GM23338 (cell line): ENCODE results near the gene KMT2C. TPM values are rescaled to one million over a fixed set of nuclear protein-coding genes. Genes with fewer than 3 reads are reported as not detected.

Experiments used
- ATAC-seq: fragments of 200-7000 bp; cut with Tn5 transposase; 3 replicates; pipeline ENCODE4 v1.9.1; 2020
- DNase-seq: peaks from one replicate; pipeline ENCODE4 v3.0.0-alpha.2; 2015; ENCODE audit warnings: low spot score
- H2AFZ ChIP-seq: fragments of 200-600 bp; sonication (generic); 2 replicates; pipeline ENCODE4 v1.8.0; 2016; ENCODE audit warnings: antibody characterized with exemption, mild to moderate bottlenecking, moderate library complexity
- H3F3A ChIP-seq: fragments of 200-600 bp; sonication (generic); replicated peaks from 2 replicates; pipeline ENCODE4 v1.8.0; 2017; ENCODE audit warnings: antibody characterized with exemption, mixed run types, low read depth
- H3K27ac ChIP-seq: fragments of 200-600 bp; sonication (generic); 2 replicates; pipeline ENCODE4 v1.6.1; 2016; ENCODE audit warnings: low read depth
- H3K27me3 ChIP-seq: fragments of 200-600 bp; sonication (generic); 2 replicates; pipeline ENCODE4 v1.8.0; 2016; ENCODE audit warnings: mild to moderate bottlenecking, mixed run types, moderate library complexity; ENCODE audit not compliant: insufficient read depth
- H3K36me3 ChIP-seq: fragments of 200-600 bp; sonication (generic); 2 replicates; pipeline ENCODE4 v1.8.0; 2016; ENCODE audit warnings: mild to moderate bottlenecking; ENCODE audit not compliant: insufficient read depth
- H3K4me1 ChIP-seq: fragments of 200-600 bp; sonication (generic); 2 replicates; pipeline ENCODE4 v1.8.0; 2016; ENCODE audit warnings: mild to moderate bottlenecking, moderate library complexity; ENCODE audit not compliant: insufficient read depth
- H3K4me2 ChIP-seq: fragments of 200-600 bp; sonication (generic); 2 replicates; pipeline ENCODE4 v1.7.1; 2017; ENCODE audit warnings: mixed run types
- H3K4me3 ChIP-seq: fragments of 200-600 bp; sonication (generic); 2 replicates; pipeline ENCODE4 v1.6.1; 2016; ENCODE audit warnings: mixed run types
- H3K79me2 ChIP-seq: fragments of 200-600 bp; sonication (generic); replicated peaks from 2 replicates; pipeline ENCODE4 v1.8.0; 2017; ENCODE audit warnings: mild to moderate bottlenecking; ENCODE audit not compliant: insufficient read depth
- H3K9me2 ChIP-seq: fragments of 200-600 bp; sonication (generic); 2 replicates; pipeline ENCODE4 v1.8.0; 2017; ENCODE audit not compliant: insufficient read depth
- H4K20me1 ChIP-seq: fragments of 200-600 bp; sonication (generic); replicated peaks from 2 replicates; pipeline ENCODE4 v1.8.0; 2017; ENCODE audit warnings: mild to moderate bottlenecking; ENCODE audit not compliant: insufficient read depth
- H3K27ac Mint-ChIP-seq: 2 replicates; pipeline ENCODE4 v1.8.0; 2020; ENCODE audit warnings: inconsistent platforms, mild to moderate bottlenecking, moderate library complexity, mixed read lengths
- H3K27me3 Mint-ChIP-seq: 3 replicates; pipeline ENCODE4 v1.8.0; 2022; ENCODE audit warnings: low read depth, mild to moderate bottlenecking, moderate library complexity, mixed read lengths, inconsistent platforms; ENCODE audit not compliant: insufficient read depth, poor library complexity
- H3K36me3 Mint-ChIP-seq: 3 replicates; pipeline ENCODE4 v1.8.0; 2021; ENCODE audit warnings: low read depth, mild to moderate bottlenecking, inconsistent platforms, moderate library complexity, mixed read lengths
- H3K4me1 Mint-ChIP-seq: 3 replicates; pipeline ENCODE4 v1.8.0; 2020; ENCODE audit warnings: mild to moderate bottlenecking, inconsistent platforms, mixed read lengths
- H3K4me3 Mint-ChIP-seq: 3 replicates; pipeline ENCODE4 v1.8.0; 2021; ENCODE audit warnings: moderate library complexity, mild to moderate bottlenecking, inconsistent platforms, mixed read lengths
- H3K9me3 Mint-ChIP-seq: 3 replicates; pipeline ENCODE4 v1.8.0; 2020; ENCODE audit warnings: moderate library complexity, mild to moderate bottlenecking, inconsistent platforms, mixed read lengths
- CREB1 ChIP-seq: fragments of 250-450 bp; sonication (Bioruptor Pico); IDR thresholded peaks from 2 replicates; pipeline ENCODE4 v1.5.0; 2020; ENCODE audit warnings: low read depth, mild to moderate bottlenecking, moderate library complexity
- EZH2phosphoT487 ChIP-seq: fragments of 200-600 bp; sonication (generic); IDR thresholded peaks from one replicate; pipeline ENCODE4 v1.8.1; 2018; ENCODE audit warnings: antibody characterized with exemption; ENCODE audit not compliant: unreplicated experiment
- NANOG ChIP-seq: IDR thresholded peaks from 2 replicates; pipeline ENCODE4 v1.6.1; 2016; ENCODE audit warnings: antibody characterized with exemption, borderline replicate concordance
- POLR2AphosphoS5 ChIP-seq: IDR thresholded peaks from 2 replicates; pipeline ENCODE4 v1.6.1; 2016; ENCODE audit warnings: antibody characterized with exemption, low read depth
- STAT1 ChIP-seq: IDR thresholded peaks from one replicate; pipeline ENCODE4 v1.6.1; 2016; ENCODE audit warnings: antibody characterized with exemption; ENCODE audit not compliant: unreplicated experiment
- ZNF114 ChIP-seq: fragments of 250-450 bp; sonication (Bioruptor Pico); IDR thresholded peaks from 2 replicates; pipeline ENCODE4 v1.5.0; 2020; ENCODE audit warnings: mild to moderate bottlenecking, moderate library complexity
- ZNF331 ChIP-seq: fragments of 250-450 bp; sonication (Bioruptor Pico); IDR thresholded peaks from 2 replicates; pipeline ENCODE4 v1.5.0; 2020; ENCODE audit warnings: low read depth, mild to moderate bottlenecking, moderate library complexity
- ZNF462 ChIP-seq: fragments of 250-450 bp; sonication (Bioruptor Pico); IDR thresholded peaks from 2 replicates; pipeline ENCODE4 v1.5.0; 2020; ENCODE audit warnings: mild to moderate bottlenecking, moderate library complexity
- polyA plus RNA-seq: library from polyadenylated mRNA; unstranded; fragments of >200 nt; fragmentation: Nextera tagmentation; extraction: Ambion mirVana; gene quantifications from 2 replicates; pipeline ENCODE4 v1.2.1, GENCODE V29; 2016
- total RNA-seq: library from RNA; depleted of rRNA; stranded (reverse); fragments of >200 nt; shearing (Covaris generic); gene quantifications from 2 replicates; pipeline ENCODE4 v1.2.3, GENCODE V29; 2014

Gene KMT2C
- total and polyA plus RNA-seq, 2 experiments from 2014 or later, result 11.4 to 39.0 TPM

GRCh38 chr7:152464312-152465118 is 28.7 kb upstream of the KMT2C start:
- Mint-ChIP-seq H3K27ac (peak overlapping the region; percentile 45; the same call in 1 of the 2 replicates), H3K9me3 (peaks cover 5% of the 10 kb centered on the region; the same call in 2 of the 3 replicates), H3K4me1 (peaks cover 18% of the 10 kb centered on the region), H3K27me3 (peaks cover 7% of the 10 kb centered on the region), H3K4me3 (peak overlapping the region; percentile 85), H3K36me3 (peaks cover under 1% of the 10 kb centered on the region; the same call in 1 of the 3 replicates)
- Histone ChIP-seq H3K27me3 (peaks cover 5% of the 10 kb centered on the region; the same call in 1 of the 2 replicates), H3F3A (peaks cover 15% of the 10 kb centered on the region; the same call in 1 of the 2 replicates), H3K27ac (no peak overlapping the region), H4K20me1 (no peaks in the 10 kb centered on the region), H3K4me1 (peaks cover 9% of the 10 kb centered on the region), H3K79me2 (no peaks in the 10 kb centered on the region), H3K4me2 (peak overlapping the region; percentile 81), H3K9me2 (no peaks in the 10 kb centered on the region), H2AFZ (peak overlapping the region; percentile 85), H3K4me3 (peak overlapping the region; percentile 88), H3K36me3 (no peaks in the 10 kb centered on the region)
- ATAC-seq, result peak; percentile 41
- TF ChIP-seq STAT1, result no peak
- no peak for TF ChIP-seq NANOG
- peak; percentile 22; the same call in 1 of the 2 replicates for TF ChIP-seq POLR2AphosphoS5
- no peak for TF ChIP-seq ZNF462 (CRISPR knock-in tag)
- no peak; the same call in 1 of the 2 replicates for TF ChIP-seq CREB1 (CRISPR knock-in tag)
- no peak for TF ChIP-seq ZNF331 (CRISPR knock-in tag)
- no peak for TF ChIP-seq EZH2phosphoT487
- 0 out of 2 replicates have a peak, but pooled peaks have one; percentile 56 for TF ChIP-seq ZNF114 (CRISPR knock-in tag)
- peak; percentile 69 for DNase-seq
